Panc1 (cell line): ENCODE data around the gene PDE4B. TPM values are rescaled to one million over a fixed set of nuclear protein-coding genes. Genes with fewer than 3 reads are reported as not detected.

ENCODE experiments used
- ATAC-seq: fragments of 200-7000 bp; cut with Tn5 transposase; 2 replicates; pipeline ENCODE4 v1.9.1; 2020; ENCODE audit warnings: mild to moderate bottlenecking, moderate library complexity
- BruUV-seq: library from RNA; stranded (reverse); fragments of 400-500 nt; replicated peaks from 2 replicates; lab custom pipeline; 2021; lab: Mats Ljungman, UMichigan
- CTCF ChIA-PET: fragments of 300-600 bp; sonication (Branson Sonifier 250); formaldehyde crosslinking; loops from one replicate; lab custom pipeline; 2022; ENCODE audit warnings: antibody characterized with exemption; lab: Charles Lee
- POLR2A ChIA-PET: fragments of 300-600 bp; sonication (Branson Sonifier 250); formaldehyde crosslinking; loops from one replicate; lab custom pipeline; 2022; ENCODE audit warnings: antibody characterized with exemption; lab: Charles Lee
- DNase-seq: peaks from one replicate; pipeline ENCODE4 v3.0.0-alpha.2; 2010; ENCODE audit warnings: low read depth, low spot score
- H3K27ac ChIP-seq: 2 replicates; pipeline ENCODE4 v1.5.1; 2011; ENCODE audit warnings: mild to moderate bottlenecking, low read length, inconsistent platforms
- H3K27me3 ChIP-seq: fragments of 200-500 bp; sonication (Bioruptor generic); 2 replicates; pipeline ENCODE4 v1.6.0; 2014; ENCODE audit warnings: low read length, inconsistent platforms; ENCODE audit not compliant: control insufficient read depth, insufficient read depth
- H3K36me3 ChIP-seq: fragments of 200-500 bp; sonication (Bioruptor generic); 2 replicates; pipeline ENCODE4 v1.5.1; 2014; ENCODE audit warnings: inconsistent platforms, mild to moderate bottlenecking, low read length, moderate library complexity; ENCODE audit not compliant: control insufficient read depth, insufficient read depth
- H3K4me1 ChIP-seq: 2 replicates; pipeline ENCODE4 v1.5.1; 2011; ENCODE audit warnings: inconsistent platforms, mild to moderate bottlenecking, low read length, moderate library complexity; ENCODE audit not compliant: control insufficient read depth, insufficient read depth
- H3K4me3 ChIP-seq, 2 experiments: 2 replicates each; pipeline ENCODE4 v1.5.1; 2011 to 2012; ENCODE audit warnings: low read depth in 2 of 2, low read length in 2 of 2, mild to moderate bottlenecking in 2 of 2, inconsistent platforms in 1 of 2, moderate library complexity in 1 of 2
- H3K9me3 ChIP-seq: fragments of 200-500 bp; sonication (Bioruptor generic); 2 replicates; pipeline ENCODE4 v1.5.1; 2014; ENCODE audit warnings: low read depth, mild to moderate bottlenecking, inconsistent platforms, low read length, moderate library complexity; ENCODE audit not compliant: control insufficient read depth, insufficient read depth
- POLR2AphosphoS5 ChIP-seq: IDR thresholded peaks from 2 replicates; pipeline ENCODE4 v1.6.1; 2012; ENCODE audit warnings: mild to moderate bottlenecking, low read depth, low read length, moderate library complexity
- SIN3A ChIP-seq: IDR thresholded peaks from 2 replicates; pipeline ENCODE4 v1.6.1; 2012; ENCODE audit warnings: low read depth, mild to moderate bottlenecking, low read length, moderate library complexity, borderline replicate concordance; ENCODE audit not compliant: insufficient read depth
- TCF7L2 ChIP-seq: IDR thresholded peaks from 2 replicates; pipeline ENCODE4 v1.6.1; 2011; ENCODE audit warnings: mild to moderate bottlenecking, low read depth, low read length, inconsistent platforms
- in situ Hi-C: cut with HindIII; loops from 2 replicates; pipeline ENCODE4 v1.10.0; 2016; ENCODE audit warnings: low sequenced_read_pairs, low pct_unique_long_range_greater_than_20kb
- intact Hi-C: fragments of 100-400 bp; cut with micrococcal nuclease; formaldehyde crosslinking; loops from one replicate; pipeline ENCODE4 v1.10.0; 2022; ENCODE audit not compliant: unreplicated experiment
- total RNA-seq: library from RNA; stranded (reverse); gene quantifications from one replicate; pipeline ENCODE4 v1.2.1, GENCODE V29; 2021; ENCODE audit not compliant: unreplicated experiment
- TF ChIP-seq, protein P1 (sequence below): fragments of 450-650 bp; IDR thresholded peaks from 2 replicates; pipeline ENCODE4 v1.5.1; 2017; ENCODE audit warnings: mild to moderate bottlenecking
- TF ChIP-seq, protein P2 (sequence below), 2 experiments: IDR thresholded peaks; 2 replicates each; pipeline ENCODE4 v1.6.1; 2011 to 2012; ENCODE audit warnings: low read depth in 2 of 2, control low read depth in 1 of 2, low read length in 1 of 2, mild to moderate bottlenecking in 1 of 2, moderate library complexity in 1 of 2; ENCODE audit not compliant: insufficient read depth in 1 of 2

PDE4B gene
- total RNA-seq, 1 experiment from 2014 or later = 0.26 TPM

DNA sequence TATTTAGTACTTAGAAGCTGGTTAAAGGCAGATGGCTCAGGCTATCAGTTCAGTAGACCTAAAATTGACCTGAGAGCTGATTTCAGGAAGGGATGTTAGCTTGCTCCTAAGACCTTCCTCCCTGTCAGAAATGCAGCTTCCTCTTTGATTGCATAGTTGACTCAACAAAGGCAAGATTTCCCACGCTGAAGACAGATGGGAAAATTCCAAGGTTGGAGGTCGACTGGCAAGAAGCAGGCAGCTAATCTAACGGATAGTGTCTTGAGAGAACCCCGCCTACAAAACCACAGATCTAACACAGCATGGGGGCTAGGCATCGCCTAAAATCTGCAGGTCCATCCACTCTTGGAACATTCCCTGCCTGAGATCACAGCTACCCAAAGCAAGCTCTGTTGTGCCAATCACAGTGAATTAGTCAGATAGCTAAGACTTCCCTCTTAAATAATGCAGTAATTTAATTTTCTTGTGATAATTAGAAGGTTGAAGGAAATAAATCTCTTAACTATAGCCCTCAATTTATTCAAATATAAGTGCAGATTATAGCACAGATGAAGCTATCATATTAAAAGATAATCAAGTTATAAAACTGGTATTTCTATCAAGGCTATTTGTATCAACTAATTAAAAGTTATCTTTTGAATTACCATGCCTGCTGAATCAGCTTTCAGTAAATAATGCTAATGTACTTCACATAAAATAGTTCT lies 383.5 kb downstream of the PDE4B start:
- POLR2A ChIA-PET = no interaction called here
- intact Hi-C loops = no loop called here
- in situ Hi-C loops = no loop called here
- BruUV-seq = no TSS peak
- H3K9me3 ChIP-seq = no peaks in the 10 kb centered on the region
- no peak overlapping the region for H3K27ac ChIP-seq
- no peak overlapping the region for H3K4me3 ChIP-seq
- ATAC-seq = no peak
- no peak for TF ChIP-seq TCF7L2
- TF ChIP-seq, protein P1, sequence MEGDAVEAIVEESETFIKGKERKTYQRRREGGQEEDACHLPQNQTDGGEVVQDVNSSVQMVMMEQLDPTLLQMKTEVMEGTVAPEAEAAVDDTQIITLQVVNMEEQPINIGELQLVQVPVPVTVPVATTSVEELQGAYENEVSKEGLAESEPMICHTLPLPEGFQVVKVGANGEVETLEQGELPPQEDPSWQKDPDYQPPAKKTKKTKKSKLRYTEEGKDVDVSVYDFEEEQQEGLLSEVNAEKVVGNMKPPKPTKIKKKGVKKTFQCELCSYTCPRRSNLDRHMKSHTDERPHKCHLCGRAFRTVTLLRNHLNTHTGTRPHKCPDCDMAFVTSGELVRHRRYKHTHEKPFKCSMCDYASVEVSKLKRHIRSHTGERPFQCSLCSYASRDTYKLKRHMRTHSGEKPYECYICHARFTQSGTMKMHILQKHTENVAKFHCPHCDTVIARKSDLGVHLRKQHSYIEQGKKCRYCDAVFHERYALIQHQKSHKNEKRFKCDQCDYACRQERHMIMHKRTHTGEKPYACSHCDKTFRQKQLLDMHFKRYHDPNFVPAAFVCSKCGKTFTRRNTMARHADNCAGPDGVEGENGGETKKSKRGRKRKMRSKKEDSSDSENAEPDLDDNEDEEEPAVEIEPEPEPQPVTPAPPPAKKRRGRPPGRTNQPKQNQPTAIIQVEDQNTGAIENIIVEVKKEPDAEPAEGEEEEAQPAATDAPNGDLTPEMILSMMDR = no peak
- no peak for TF ChIP-seq POLR2AphosphoS5
- TF ChIP-seq, protein P2, sequence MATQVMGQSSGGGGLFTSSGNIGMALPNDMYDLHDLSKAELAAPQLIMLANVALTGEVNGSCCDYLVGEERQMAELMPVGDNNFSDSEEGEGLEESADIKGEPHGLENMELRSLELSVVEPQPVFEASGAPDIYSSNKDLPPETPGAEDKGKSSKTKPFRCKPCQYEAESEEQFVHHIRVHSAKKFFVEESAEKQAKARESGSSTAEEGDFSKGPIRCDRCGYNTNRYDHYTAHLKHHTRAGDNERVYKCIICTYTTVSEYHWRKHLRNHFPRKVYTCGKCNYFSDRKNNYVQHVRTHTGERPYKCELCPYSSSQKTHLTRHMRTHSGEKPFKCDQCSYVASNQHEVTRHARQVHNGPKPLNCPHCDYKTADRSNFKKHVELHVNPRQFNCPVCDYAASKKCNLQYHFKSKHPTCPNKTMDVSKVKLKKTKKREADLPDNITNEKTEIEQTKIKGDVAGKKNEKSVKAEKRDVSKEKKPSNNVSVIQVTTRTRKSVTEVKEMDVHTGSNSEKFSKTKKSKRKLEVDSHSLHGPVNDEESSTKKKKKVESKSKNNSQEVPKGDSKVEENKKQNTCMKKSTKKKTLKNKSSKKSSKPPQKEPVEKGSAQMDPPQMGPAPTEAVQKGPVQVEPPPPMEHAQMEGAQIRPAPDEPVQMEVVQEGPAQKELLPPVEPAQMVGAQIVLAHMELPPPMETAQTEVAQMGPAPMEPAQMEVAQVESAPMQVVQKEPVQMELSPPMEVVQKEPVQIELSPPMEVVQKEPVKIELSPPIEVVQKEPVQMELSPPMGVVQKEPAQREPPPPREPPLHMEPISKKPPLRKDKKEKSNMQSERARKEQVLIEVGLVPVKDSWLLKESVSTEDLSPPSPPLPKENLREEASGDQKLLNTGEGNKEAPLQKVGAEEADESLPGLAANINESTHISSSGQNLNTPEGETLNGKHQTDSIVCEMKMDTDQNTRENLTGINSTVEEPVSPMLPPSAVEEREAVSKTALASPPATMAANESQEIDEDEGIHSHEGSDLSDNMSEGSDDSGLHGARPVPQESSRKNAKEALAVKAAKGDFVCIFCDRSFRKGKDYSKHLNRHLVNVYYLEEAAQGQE (IDR thresholded peaks at IDR 0.05; ENCODE audit: insufficient read depth in 1 of 2, low read depth in 2 of 2, low read length in 1 of 2) = no peak
- TF ChIP-seq SIN3A = no peak
- no peak for DNase-seq
- no peaks in the 10 kb centered on the region for H3K4me1 ChIP-seq
- CTCF ChIA-PET = no interaction called here
- H3K36me3 ChIP-seq = no peaks in the 10 kb centered on the region
- H3K27me3 ChIP-seq = no peaks in the 10 kb centered on the region

DNA sequence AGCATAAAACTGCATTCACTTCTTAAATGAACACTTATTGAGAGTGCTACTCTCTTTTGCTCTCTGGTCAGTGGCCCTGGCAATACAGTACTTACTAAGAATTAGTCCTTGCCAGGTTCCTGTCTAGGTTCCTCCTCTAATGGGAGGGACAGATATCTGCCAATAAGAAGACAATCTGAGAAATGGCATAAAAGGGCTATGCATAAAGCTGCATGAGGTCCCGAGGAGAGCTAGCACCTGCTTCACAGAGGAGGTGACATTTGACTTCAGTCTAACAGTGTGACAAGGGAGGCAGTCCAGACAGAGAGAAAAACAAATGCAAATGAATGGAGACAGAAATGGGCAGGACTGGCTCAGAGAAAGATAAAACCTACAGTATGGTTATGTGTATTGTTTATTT lies 384.1 kb downstream of the PDE4B start:
- Histone ChIP-seq H3K9me3 (no peaks in the 10 kb centered on the region), H3K36me3 (no peaks in the 10 kb centered on the region), H3K4me3 (no peak overlapping the region), H3K4me1 (no peaks in the 10 kb centered on the region), H3K27ac (no peak overlapping the region), H3K27me3 (no peaks in the 10 kb centered on the region)
- TF ChIP-seq, protein P2 (IDR thresholded peaks at IDR 0.05; ENCODE audit: insufficient read depth in 1 of 2, low read depth in 2 of 2, low read length in 1 of 2) = no peak
- ATAC-seq = no peak
- intact Hi-C loops = no loop called here
- POLR2A ChIA-PET = no interaction called here
- in situ Hi-C loops = no loop called here
- BruUV-seq = no TSS peak
- CTCF ChIA-PET = no interaction called here
- no peak for DNase-seq
